Loucy (cell line): ENCODE data around the gene UBE4A.

Source experiments
- H2AFZ ChIP-seq: fragments of 200-600 bp; sonication (generic); 2 replicates; pipeline ENCODE4 v1.6.0; 2016; ENCODE audit warnings: antibody characterized with exemption, mild to moderate bottlenecking, low read length, moderate library complexity
- H3F3A ChIP-seq: fragments of 200-600 bp; 2 replicates; pipeline ENCODE4 v1.6.0; 2016; ENCODE audit warnings: antibody characterized with exemption, low read depth, mild to moderate bottlenecking
- H3K27me3 ChIP-seq: fragments of 200-600 bp; sonication (generic); 2 replicates; pipeline ENCODE4 v1.6.1; 2014; ENCODE audit warnings: low read length, mild to moderate bottlenecking; ENCODE audit not compliant: insufficient read depth, poor library complexity, severe bottlenecking
- H3K36me3 ChIP-seq: fragments of 200-600 bp; sonication (generic); 2 replicates; pipeline ENCODE4 v1.6.1; 2016; ENCODE audit warnings: low read length; ENCODE audit not compliant: insufficient read depth
- H3K4me1 ChIP-seq: fragments of 200-600 bp; sonication (generic); 2 replicates; pipeline ENCODE4 v1.5.1; 2014; ENCODE audit warnings: low read length, mild to moderate bottlenecking; ENCODE audit not compliant: insufficient read depth, poor library complexity, severe bottlenecking
- H3K4me2 ChIP-seq: fragments of 200-600 bp; sonication (generic); 2 replicates; pipeline ENCODE4 v1.6.0; 2014; ENCODE audit warnings: antibody characterized with exemption, low read length, low read depth, mild to moderate bottlenecking; ENCODE audit not compliant: poor library complexity, severe bottlenecking
- H3K4me3 ChIP-seq: fragments of 200-600 bp; sonication (generic); 2 replicates; pipeline ENCODE4 v1.5.1; 2014; ENCODE audit warnings: low read length, mild to moderate bottlenecking, mixed read lengths; ENCODE audit not compliant: poor library complexity, severe bottlenecking
- H3K79me2 ChIP-seq: fragments of 200-600 bp; sonication (generic); 2 replicates; pipeline ENCODE4 v1.6.1; 2014; ENCODE audit warnings: low read length; ENCODE audit not compliant: insufficient read depth
- H3K9ac ChIP-seq: fragments of 200-600 bp; sonication (generic); 2 replicates; pipeline ENCODE4 v1.6.0; 2014; ENCODE audit warnings: mild to moderate bottlenecking, low read depth, low read length, moderate library complexity; ENCODE audit not compliant: poor library complexity, severe bottlenecking
- H3K9me2 ChIP-seq: fragments of 200-600 bp; sonication (generic); replicated peaks from 2 replicates; pipeline ENCODE4 v1.6.1; 2016; ENCODE audit warnings: low read depth, low read length, mixed read lengths
- H3K9me3 ChIP-seq: fragments of 200-600 bp; sonication (generic); 2 replicates; pipeline ENCODE4 v1.6.1; 2014; ENCODE audit warnings: mild to moderate bottlenecking, antibody characterized with exemption, low read length, low read depth; ENCODE audit not compliant: insufficient read depth
- H4K20me1 ChIP-seq: fragments of 200-600 bp; sonication (generic); 2 replicates; pipeline ENCODE4 v1.6.0; 2014; ENCODE audit warnings: antibody characterized with exemption, low read length, mild to moderate bottlenecking; ENCODE audit not compliant: insufficient read depth, poor library complexity, severe bottlenecking
- CTCF ChIP-seq: fragments of 200-600 bp; sonication (generic); conservative IDR thresholded peaks from 2 replicates; pipeline ENCODE4 v1.5.1; 2014; ENCODE audit warnings: mild to moderate bottlenecking, antibody characterized with exemption, low read length
- EZH2phosphoT487 ChIP-seq: fragments of 200-600 bp; IDR thresholded peaks from 2 replicates; pipeline ENCODE4 v1.6.1; 2018; ENCODE audit warnings: antibody characterized with exemption, mild to moderate bottlenecking, moderate library complexity, borderline replicate concordance

The UBE4A gene

GRCh38 chr11:118435290-118435892, 76.0 kb downstream of the UBE4A start:
- Histone ChIP-seq H3K79me2 (peaks cover 39% of the 10 kb centered on the region), H3K36me3 (no peaks in the 10 kb centered on the region), H3K4me3 (peak overlapping the region; percentile 92), H4K20me1 (peaks cover 34% of the 10 kb centered on the region), H3K4me2 (peak overlapping the region; percentile 98), H3K4me1 (peaks cover 26% of the 10 kb centered on the region), H3K9me3 (no peaks in the 10 kb centered on the region), H3K9ac (peak overlapping the region; percentile 94), H2AFZ (peak overlapping the region; percentile 89), H3F3A (peaks cover 10% of the 10 kb centered on the region; the same call in 1 of the 2 replicates), H3K9me2 (no peaks in the 10 kb centered on the region), H3K27me3 (no peaks in the 10 kb centered on the region)
- TF ChIP-seq EZH2phosphoT487: no peak
- TF ChIP-seq CTCF: no peak

GRCh38 chr11:118435893-118436624, 76.7 kb downstream of the UBE4A start, which contains the start of gene KMT2A:
Gene KMT2A (plus strand): TSS chr11:118436492. CDS start chr11:118436513, 21 bp downstream.
- peak within 1 kb of the TSS; percentile 89 for H2AFZ ChIP-seq
- peak within 1 kb of the TSS; percentile 99 for H3K4me2 ChIP-seq
- no peaks in the 10 kb centered on the region for H3K27me3 ChIP-seq
- H3K9me2 ChIP-seq: no peaks in the 10 kb centered on the region
- peaks cover 45% of the 10 kb centered on the region for H3K79me2 ChIP-seq
- H4K20me1 ChIP-seq: peaks cover 40% of the 10 kb centered on the region
- no peak for TF ChIP-seq EZH2phosphoT487
- H3F3A ChIP-seq: peaks cover 10% of the 10 kb centered on the region; the same call in 1 of the 2 replicates
- H3K9me3 ChIP-seq: no peaks in the 10 kb centered on the region
- no peaks in the 10 kb centered on the region for H3K36me3 ChIP-seq
- H3K4me3 ChIP-seq: peak within 1 kb of the TSS; percentile 92
- H3K4me1 ChIP-seq: peaks cover 33% of the 10 kb centered on the region
- H3K9ac ChIP-seq: peak within 1 kb of the TSS; percentile 95

GRCh38 chr11:118436639-118437207, 77.3 kb downstream of the UBE4A start:
- TF ChIP-seq CTCF: no peak
- TF ChIP-seq EZH2phosphoT487: no peak
- H4K20me1 ChIP-seq: peaks cover 47% of the 10 kb centered on the region
- H2AFZ ChIP-seq: no peak overlapping the region
- H3K36me3 ChIP-seq: no peaks in the 10 kb centered on the region; the same call in 1 of the 2 replicates
- H3K4me2 ChIP-seq: peak overlapping the region; percentile 99
- H3K9ac ChIP-seq: peak overlapping the region; percentile 95
- peaks cover 52% of the 10 kb centered on the region for H3K79me2 ChIP-seq
- no peaks in the 10 kb centered on the region for H3K27me3 ChIP-seq
- peaks cover 40% of the 10 kb centered on the region for H3K4me1 ChIP-seq
- H3K9me3 ChIP-seq: no peaks in the 10 kb centered on the region
- peak overlapping the region; percentile 92 for H3K4me3 ChIP-seq
- no peaks in the 10 kb centered on the region for H3K9me2 ChIP-seq
- peaks cover 10% of the 10 kb centered on the region; the same call in 1 of the 2 replicates for H3F3A ChIP-seq
